CD4-positive, alpha-beta T cell treated with Interleukin-15 for 1 hour (primary cell): ENCODE data around the gene RNU7-1.
A peak's percentile ranks its signal among the peaks of the same experiment; 100 is the strongest.

Experiments used
- DNase-seq: peaks from one replicate; pipeline ENCODE4 v3.0.0-alpha.2; 2020

Gene RNU7-1

DNA sequence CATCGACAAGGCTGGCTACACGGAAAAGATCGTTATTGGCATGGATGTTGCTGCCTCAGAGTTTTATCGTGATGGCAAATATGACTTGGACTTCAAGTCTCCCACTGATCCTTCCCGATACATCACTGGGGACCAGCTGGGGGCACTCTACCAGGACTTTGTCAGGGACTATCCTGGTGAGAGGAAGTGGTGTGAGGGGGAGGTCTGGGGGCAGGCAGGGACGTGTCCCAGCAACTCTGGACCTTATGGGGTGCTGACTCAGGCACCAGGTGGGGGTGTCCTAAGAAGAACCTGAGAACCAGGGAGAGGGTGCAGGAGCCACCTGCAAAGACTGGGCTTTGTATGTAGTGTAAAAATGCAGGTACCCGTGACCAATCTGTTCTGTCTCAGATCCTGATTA lies 24.0 kb upstream of the RNU7-1 start:
- DNase-seq, result no peak

DNA sequence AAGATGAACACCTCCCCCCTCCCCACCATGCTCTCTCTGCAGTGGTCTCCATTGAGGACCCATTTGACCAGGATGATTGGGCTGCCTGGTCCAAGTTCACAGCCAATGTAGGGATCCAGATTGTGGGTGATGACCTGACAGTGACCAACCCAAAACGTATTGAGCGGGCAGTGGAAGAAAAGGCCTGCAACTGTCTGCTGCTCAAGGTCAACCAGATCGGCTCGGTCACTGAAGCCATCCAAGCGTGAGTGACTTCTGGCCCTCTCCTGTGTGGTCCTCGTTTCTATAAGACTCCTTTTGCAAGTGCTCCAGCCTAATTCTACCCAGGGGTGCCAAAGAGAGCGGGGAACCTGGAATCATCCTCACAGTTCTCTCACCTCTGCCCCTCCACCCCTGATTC lies 22.1 kb upstream of the RNU7-1 start:
- DNase-seq, result no peak

DNA sequence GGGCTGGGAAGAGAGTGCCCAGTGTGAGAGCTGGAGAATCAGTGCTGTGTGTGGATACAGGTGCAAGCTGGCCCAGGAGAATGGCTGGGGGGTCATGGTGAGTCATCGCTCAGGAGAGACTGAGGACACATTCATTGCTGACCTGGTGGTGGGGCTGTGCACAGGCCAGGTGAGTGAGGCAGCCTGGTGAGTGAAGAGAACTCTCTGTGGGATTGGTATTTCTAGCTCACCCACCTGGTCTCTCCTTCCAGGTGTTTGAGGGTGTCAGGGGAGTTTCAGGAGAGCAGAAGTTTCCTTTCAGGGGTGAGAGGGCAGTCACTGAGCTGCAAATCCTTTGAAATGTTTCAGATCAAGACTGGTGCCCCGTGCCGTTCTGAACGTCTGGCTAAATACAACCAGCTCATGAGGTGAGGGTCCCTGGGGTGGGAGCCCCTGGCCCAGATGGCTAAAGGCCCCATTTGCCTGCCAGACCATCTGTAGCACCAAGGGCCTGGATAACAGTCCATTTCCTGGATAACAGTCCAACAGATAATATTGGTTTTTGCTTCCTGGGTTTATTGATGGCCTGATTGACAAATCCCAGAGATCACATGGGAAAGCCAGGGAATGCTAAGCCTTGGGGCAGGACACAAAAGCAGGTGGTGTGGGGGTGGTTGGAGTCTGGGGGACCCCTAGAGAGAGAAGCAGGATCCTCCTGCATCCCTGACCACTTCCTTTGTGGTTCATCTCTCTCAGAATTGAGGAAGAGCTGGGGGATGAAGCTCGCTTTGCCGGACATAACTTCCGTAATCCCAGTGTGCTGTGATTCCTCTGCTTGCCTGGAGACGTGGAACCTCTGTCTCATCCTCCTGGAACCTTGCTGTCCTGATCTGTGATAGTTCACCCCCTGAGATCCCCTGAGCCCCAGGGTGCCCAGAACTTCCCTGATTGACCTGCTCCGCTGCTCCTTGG lies 21.3 kb upstream of the RNU7-1 start:
- DNase-seq, result no peak

DNA sequence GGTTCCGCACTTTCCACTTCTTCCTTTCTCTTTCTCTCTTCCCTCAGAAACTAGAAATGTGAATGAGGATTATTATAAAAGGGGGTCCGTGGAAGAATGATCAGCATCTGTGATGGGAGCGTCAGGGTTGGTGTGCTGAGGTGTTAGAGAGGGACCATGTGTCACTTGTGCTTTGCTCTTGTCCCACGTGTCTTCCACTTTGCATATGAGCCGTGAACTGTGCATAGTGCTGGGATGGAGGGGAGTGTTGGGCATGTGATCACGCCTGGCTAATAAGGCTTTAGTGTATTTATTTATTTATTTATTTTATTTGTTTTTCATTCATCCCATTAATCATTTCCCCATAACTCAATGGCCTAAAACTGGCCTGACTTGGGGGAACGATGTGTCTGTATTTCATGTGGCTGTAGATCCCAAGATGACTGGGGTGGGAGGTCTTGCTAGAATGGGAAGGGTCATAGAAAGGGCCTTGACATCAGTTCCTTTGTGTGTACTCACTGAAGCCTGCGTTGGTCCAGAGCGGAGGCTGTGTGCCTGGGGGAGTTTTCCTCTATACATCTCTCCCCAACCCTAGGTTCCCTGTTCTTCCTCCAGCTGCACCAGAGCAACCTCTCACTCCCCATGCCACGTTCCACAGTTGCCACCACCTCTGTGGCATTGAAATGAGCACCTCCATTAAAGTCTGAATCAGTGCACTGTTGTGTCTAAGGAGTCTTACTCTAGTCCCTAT lies 20.4 kb upstream of the RNU7-1 start:
- no peak for DNase-seq

DNA sequence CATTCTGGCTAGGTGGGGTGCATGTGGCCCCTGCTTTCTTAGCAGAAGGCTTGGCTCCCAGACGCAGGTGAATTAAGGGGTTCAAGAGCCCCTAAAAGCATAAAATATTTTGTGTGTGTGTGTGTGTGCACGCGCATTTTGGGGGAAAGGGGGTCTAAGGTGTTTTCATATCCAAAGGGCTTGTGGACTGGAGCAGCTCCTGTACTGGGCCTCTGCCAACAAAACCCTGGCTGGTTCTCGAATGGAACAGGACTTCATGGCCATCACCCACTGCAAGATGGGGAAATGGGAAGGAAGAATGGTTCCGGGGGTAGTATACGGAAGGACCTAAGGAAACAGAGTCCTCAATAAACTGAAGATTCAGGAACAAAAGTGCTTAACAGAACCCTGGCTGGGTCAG lies 19.8 kb upstream of the RNU7-1 start:
- DNase-seq, result no peak

DNA sequence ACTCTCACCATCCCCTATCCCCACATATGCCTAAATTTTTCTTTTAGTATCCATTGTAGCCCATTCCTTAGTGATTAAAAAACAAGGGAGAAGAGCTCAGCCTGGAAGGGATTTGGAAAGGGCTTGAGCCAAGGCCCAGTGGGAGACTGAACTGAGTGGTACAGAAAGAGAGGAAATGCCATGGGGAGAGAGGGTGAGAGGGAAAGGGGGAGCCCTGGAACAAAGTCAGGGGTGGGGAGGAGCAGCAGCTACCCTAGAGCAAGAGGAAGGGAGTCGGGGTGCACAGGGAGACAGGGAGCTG lies 18.4 kb upstream of the RNU7-1 start:
- DNase-seq, result no peak

DNA sequence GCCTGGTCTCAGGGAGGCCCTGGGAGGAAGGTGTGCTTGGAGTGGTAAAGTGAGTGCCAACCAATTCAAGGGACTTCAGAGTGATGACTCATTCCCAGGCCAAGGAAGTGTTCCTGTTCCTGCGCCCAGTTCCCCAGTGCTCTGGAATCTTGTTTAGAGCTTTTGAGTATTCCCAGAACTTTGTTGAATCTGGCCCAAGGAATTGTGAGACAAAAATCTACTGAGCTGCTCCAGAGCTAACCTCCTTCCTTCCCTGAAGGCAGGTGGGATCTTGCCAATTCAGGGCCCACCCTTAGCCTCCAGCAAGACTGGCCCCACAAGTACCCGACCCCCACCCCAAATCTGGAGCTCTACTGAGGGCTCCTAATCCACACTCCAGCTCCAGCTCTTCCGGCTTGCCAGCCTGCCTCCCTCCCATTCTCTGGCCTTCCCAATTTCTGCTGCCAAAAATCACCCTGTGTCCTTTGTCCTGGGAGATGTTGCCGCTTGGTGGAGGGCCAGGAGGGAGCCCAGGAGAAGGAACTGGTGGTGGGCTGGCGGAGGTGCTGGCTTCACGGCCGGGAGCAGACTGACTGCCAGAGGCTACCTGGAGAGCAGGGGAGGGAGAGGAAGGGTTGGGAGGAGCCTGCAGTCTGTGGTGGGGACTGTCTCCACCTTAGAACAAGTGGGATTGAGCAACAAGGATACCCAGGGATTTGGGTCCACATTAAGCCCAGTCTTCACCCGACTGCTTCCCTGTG lies 17.9 kb upstream of the RNU7-1 start:
- no peak for DNase-seq

DNA sequence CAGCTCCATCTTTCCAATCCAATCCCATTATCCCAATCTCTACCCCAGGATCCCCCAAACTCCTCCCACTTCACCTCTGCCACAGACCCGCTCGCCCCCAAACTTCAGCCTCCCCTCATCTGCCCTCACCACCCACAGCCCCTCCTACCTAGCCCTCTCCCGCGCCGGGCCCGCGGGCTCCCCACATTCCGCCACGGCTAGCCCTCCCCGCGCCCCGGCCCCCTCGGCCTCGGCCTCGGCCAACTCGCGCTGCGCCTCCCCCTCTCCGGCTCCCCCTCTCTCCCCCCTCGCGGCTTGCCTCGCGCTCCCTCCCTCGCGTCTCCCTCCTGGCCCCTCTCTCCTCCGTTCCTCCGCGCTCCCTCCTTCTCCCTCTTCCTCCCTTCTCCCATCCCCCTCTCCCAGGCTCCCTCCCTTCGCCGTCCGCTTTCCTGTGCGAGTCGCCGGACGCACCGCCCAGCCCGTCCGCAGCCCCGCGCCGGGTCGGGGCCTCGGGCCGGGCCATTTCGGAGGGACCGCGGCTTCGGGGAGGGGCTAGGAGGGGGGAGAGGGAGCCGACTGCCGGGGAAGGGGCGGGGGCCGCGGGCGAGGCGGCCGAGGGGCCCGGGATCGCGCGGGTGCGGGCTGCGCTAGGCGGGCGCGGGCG lies 16.1 kb upstream of the RNU7-1 start, which contains the start of gene ATN1:
Gene ATN1 (plus strand): TSS at position 581 of the 643 bp plus-strand sequence. CDS start 6,043 bp downstream, outside the sequence.
- DNase-seq, result peak; percentile 38

DNA sequence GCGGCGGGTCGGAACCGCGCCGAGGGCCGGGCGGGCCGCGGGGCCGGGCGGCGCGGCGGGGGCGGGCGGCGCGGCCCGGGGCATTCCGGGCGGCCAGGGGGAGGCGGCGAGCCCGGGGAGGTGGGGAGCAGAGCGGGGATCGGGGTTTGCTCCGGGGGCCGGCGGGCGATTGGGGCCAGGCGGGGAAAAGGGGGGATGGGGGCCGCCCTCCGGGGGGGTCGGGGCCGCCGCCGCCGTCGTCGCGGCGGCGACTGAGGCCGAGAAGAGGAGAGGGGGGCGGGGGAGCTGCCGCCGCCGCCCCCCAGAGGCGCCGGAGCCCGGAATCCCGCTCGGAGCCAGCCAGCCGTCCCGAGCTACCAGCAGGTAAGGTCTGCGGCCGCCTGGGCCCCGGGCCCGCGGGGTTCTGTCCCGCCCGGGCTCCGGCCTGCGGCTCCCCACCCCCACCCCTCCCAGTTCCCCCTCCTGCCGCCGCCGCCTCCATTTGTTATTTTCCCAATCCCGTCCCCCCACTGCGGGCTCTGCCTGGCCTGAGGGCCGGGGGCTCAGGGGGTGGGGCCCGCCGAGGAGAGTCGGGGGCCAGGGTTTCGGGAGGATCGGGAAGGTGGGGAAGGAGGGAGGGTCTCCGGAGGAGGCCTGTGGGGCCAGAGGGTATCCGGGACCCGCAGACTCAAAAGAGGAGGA lies 15.5 kb upstream of the RNU7-1 start:
- no peak for DNase-seq

DNA sequence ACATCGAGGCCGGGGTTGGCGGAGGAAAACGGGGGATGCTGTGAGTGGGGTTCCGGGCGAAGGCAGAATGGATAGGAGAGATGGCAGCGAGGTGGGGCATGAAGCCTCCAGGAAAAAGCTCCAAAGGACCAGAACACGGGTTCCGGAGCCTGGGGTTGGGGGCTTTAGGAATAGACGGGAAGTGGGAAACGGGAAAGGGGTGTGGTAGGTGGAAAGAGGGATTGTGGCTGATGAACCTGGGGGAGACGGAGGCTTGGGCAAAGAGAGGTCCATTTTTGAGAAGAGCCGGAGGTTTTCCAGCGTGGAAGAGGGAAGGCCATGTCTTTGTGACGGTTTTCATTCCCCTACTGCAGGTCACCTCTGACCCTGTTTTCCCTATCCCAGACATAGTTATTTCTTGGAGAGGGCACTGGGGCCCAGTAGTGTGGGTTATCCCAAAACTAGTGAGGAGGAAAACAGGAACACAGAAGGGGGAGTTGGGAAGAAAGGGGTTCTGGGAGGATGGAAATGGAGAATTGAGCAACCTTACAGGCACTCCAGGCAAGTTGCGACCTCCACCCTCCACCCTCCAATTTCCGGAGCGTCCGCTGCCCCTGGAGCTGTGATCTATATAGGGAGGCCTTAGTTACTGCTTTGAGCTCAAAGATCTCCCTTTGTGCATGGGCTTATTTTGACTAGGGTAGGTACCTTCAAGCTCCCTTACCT lies 14.8 kb upstream of the RNU7-1 start:
- no peak for DNase-seq

DNA sequence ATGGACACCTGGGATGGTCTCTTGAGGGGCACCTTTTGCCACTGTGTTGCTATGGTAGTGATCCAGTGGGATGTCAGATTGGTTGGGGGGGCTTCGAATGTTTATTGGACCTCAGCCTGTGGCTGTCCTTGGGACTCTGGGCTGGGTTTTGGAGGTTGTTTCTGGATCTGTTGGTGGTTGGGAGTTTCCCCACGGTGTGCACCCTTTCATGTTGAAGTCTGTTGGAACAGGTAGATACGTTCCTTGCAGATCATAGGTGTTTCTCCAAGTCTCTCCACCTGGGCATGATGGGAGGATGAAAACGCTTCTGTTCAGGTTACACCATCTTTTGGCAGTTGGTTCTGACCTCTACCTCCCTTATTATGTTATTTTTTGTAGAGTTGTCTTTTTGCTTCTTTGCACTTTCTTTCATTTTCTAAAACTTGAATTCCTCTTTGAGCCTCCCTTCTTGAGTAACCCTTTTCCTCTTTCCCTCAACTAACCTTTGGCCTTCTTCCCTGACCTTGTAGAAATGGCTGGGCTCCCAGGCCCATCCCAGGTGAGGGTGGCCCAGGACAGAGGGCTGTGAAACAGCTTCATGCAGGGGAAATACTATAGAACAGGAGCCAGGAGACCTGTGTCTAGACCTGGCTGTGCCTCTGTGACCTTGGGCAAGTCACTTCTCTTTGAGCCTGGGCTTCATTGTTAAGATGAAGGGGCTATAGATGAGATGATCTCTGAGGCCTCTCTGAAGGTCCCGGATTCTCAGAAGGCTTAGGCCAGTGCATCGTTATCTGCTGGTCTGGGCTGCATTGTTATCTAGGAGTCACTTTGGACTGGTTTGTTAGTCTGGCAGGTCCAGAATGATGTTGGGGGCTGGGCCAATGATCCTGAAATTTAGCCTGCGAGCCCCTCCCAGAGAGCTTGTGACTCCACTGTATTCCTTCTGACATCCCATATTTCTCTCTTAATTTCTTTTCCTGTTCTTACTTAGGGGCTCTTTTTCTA lies 13.9 kb upstream of the RNU7-1 start:
- DNase-seq, result no peak

DNA sequence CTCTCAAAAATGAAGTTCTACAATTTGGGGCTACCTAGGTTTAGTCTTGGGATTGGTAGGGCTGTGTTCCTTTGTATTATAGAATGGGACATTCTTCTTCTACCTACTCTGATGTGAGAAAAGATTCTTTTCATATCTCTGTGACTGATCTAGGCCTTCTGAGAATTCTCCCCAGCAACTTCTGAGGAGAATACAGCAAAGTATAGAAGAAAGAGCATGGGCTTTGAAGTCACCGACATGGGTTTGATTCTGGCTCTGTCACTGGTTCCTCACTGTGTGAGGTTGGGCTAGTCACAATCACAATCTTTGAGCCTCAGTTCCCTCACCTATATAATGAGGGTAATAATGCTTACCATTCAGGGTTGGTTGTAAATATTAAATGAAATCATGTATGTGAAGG lies 10.8 kb upstream of the RNU7-1 start:
- no peak for DNase-seq

DNA sequence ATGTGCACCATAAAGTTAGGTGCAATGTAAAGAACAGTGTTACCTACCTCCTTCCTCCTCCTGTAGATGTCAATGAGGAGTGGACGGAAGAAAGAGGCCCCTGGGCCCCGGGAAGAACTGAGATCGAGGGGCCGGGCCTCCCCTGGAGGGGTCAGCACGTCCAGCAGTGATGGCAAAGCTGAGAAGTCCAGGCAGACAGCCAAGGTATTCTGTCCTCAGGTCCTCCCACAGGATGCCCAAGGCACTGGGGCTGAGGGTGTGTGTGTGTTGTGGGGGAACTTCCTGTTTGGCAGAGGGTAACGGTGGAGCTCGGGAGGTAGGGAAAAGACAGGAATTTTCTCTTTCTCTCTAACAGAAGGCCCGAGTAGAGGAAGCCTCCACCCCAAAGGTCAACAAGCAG lies 9.5 kb upstream of the RNU7-1 start:
- no peak for DNase-seq

DNA sequence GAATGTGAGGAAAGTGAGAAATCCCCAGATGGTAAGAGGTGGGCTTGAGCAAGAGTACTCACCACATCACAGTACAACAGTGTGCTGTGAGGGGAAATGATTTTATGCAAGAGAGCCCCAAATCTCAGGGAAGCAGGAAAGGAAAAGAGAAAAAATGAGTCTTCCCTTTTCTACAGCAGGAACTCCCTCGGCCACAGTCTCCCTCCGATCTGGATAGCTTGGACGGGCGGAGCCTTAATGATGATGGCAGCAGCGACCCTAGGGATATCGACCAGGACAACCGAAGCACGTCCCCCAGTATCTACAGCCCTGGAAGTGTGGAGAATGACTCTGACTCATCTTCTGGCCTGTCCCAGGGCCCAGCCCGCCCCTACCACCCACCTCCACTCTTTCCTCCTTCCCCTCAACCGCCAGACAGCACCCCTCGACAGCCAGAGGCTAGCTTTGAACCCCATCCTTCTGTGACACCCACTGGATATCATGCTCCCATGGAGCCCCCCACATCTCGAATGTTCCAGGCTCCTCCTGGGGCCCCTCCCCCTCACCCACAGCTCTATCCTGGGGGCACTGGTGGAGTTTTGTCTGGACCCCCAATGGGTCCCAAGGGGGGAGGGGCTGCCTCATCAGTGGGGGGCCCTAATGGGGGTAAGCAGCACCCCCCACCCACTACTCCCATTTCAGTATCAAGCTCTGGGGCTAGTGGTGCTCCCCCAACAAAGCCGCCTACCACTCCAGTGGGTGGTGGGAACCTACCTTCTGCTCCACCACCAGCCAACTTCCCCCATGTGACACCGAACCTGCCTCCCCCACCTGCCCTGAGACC lies 8.0 kb upstream of the RNU7-1 start:
- DNase-seq, result no peak

DNA sequence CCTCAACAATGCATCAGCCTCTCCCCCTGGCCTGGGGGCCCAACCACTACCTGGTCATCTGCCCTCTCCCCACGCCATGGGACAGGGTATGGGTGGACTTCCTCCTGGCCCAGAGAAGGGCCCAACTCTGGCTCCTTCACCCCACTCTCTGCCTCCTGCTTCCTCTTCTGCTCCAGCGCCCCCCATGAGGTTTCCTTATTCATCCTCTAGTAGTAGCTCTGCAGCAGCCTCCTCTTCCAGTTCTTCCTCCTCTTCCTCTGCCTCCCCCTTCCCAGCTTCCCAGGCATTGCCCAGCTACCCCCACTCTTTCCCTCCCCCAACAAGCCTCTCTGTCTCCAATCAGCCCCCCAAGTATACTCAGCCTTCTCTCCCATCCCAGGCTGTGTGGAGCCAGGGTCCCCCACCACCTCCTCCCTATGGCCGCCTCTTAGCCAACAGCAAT lies 7.4 kb upstream of the RNU7-1 start:
- DNase-seq, result no peak

DNA sequence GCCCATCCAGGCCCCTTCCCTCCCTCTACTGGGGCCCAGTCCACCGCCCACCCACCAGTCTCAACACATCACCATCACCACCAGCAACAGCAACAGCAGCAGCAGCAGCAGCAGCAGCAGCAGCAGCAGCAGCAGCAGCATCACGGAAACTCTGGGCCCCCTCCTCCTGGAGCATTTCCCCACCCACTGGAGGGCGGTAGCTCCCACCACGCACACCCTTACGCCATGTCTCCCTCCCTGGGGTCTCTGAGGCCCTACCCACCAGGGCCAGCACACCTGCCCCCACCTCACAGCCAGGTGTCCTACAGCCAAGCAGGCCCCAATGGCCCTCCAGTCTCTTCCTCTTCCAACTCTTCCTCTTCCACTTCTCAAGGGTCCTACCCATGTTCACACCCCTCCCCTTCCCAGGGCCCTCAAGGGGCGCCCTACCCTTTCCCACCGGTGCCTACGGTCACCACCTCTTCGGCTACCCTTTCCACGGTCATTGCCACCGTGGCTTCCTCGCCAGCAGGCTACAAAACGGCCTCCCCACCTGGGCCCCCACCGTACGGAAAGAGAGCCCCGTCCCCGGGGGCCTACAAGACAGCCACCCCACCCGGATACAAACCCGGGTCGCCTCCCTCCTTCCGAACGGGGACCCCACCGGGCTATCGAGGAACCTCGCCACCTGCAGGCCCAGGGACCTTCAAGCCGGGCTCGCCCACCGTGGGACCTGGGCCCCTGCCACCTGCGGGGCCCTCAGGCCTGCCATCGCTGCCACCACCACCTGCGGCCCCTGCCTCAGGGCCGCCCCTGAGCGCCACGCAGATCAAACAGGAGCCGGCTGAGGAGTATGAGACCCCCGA lies 6.8 kb upstream of the RNU7-1 start:
- DNase-seq, result peak; percentile 64

DNA sequence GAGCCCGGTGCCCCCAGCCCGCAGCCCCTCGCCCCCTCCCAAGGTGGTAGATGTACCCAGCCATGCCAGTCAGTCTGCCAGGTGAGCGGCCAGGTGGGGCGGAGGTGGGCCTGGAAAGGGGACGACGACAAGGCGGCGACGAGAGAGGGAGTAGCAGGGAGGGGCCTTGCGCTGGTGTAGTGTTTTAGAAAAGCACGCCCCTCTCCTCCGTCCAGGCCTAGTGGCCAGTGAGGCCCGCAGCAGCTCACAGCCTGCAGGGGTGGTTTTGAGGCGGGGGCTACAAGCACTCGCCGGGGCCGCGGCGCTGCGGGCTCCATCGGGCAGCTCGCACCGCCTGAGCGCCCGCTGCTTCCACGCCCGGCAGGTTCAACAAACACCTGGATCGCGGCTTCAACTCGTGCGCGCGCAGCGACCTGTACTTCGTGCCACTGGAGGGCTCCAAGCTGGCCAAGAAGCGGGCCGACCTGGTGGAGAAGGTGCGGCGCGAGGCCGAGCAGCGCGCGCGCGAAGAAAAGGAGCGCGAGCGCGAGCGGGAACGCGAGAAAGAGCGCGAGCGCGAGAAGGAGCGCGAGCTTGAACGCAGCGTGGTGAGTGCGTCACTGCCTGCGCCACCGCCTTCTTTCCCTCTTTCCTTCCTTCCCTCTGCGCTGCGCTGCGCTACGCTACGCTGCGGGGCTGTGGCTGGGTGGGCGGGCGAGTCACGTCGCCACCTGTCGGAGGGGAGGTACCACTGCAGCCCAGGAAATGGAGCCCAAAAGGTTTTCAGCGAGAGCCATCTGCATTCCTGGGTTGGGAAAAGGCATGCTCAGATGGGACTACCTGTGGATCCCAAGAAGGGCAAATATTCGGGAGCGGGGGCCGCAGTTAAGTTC lies 5.9 kb upstream of the RNU7-1 start:
- peak; percentile 96 for DNase-seq
